ENCODE results near the gene TULP1.

DNA sequence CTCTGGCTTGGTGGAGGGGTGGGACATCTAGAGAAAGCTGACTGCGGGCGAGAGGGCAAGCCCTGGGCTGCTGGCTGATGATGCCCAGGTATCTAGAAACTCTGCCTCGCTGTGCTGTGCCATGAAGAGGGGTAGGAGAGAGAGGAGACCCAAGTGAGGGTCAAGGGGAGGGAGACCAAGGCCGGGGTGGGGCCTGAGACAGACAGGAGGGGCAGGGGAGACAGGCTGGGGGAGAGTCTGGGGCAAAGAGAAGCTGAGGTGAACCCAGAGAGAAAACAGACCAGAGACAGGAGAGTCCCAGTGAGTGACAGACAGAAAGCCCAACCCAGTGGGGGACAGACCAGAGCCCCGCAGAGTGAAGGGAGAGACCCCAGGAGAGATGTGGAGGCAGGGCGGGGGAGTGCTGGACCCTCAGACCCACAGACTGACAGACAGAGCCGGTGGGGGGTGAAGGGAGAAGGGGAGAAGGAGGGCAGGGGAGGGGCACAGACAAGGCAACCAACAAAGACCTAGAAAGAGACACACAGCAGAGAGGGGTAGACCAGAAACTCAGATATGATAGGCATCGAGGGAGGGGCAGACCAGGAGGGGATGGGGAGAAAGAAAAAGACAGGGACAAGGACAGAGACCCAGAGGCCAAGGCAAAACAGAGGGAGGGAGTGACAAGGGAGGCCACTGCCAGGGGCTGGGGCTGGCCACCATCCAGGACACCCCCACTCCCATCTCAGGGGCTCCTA, 21.7 kb downstream of the TULP1 start:
- no peak for TF ChIP-seq SMARCC2 (IDR thresholded peaks at IDR 0.05)
- no peak for TF ChIP-seq POLR2A (IDR thresholded peaks at IDR 0.05; ENCODE audit: insufficient read depth in 1 of 2, low read depth in 2 of 2, low read length in 2 of 2)
- TF ChIP-seq, protein P1, sequence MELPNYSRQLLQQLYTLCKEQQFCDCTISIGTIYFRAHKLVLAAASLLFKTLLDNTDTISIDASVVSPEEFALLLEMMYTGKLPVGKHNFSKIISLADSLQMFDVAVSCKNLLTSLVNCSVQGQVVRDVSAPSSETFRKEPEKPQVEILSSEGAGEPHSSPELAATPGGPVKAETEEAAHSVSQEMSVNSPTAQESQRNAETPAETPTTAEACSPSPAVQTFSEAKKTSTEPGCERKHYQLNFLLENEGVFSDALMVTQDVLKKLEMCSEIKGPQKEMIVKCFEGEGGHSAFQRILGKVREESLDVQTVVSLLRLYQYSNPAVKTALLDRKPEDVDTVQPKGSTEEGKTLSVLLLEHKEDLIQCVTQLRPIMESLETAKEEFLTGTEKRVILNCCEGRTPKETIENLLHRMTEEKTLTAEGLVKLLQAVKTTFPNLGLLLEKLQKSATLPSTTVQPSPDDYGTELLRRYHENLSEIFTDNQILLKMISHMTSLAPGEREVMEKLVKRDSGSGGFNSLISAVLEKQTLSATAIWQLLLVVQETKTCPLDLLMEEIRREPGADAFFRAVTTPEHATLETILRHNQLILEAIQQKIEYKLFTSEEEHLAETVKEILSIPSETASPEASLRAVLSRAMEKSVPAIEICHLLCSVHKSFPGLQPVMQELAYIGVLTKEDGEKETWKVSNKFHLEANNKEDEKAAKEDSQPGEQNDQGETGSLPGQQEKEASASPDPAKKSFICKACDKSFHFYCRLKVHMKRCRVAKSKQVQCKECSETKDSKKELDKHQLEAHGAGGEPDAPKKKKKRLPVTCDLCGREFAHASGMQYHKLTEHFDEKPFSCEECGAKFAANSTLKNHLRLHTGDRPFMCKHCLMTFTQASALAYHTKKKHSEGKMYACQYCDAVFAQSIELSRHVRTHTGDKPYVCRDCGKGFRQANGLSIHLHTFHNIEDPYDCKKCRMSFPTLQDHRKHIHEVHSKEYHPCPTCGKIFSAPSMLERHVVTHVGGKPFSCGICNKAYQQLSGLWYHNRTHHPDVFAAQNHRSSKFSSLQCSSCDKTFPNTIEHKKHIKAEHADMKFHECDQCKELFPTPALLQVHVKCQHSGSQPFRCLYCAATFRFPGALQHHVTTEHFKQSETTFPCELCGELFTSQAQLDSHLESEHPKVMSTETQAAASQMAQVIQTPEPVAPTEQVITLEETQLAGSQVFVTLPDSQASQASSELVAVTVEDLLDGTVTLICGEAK (IDR thresholded peaks at IDR 0.05): no peak
- TF ChIP-seq, protein P1 (CRISPR knock-in tag; IDR thresholded peaks at IDR 0.05): no peak
- TF ChIP-seq, protein P2, sequence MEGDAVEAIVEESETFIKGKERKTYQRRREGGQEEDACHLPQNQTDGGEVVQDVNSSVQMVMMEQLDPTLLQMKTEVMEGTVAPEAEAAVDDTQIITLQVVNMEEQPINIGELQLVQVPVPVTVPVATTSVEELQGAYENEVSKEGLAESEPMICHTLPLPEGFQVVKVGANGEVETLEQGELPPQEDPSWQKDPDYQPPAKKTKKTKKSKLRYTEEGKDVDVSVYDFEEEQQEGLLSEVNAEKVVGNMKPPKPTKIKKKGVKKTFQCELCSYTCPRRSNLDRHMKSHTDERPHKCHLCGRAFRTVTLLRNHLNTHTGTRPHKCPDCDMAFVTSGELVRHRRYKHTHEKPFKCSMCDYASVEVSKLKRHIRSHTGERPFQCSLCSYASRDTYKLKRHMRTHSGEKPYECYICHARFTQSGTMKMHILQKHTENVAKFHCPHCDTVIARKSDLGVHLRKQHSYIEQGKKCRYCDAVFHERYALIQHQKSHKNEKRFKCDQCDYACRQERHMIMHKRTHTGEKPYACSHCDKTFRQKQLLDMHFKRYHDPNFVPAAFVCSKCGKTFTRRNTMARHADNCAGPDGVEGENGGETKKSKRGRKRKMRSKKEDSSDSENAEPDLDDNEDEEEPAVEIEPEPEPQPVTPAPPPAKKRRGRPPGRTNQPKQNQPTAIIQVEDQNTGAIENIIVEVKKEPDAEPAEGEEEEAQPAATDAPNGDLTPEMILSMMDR (CRISPR knock-in tag; IDR thresholded peaks at IDR 0.05): no peak
- no peak for TF ChIP-seq RXRA (CRISPR knock-in tag; IDR thresholded peaks at IDR 0.05)
- no peak for TF ChIP-seq TARDBP (CRISPR knock-in tag; IDR thresholded peaks at IDR 0.05)
- TF ChIP-seq ZSCAN31 (CRISPR knock-in tag; IDR thresholded peaks at IDR 0.05; ENCODE audit: low read depth): no peak
- TF ChIP-seq, protein P3, sequence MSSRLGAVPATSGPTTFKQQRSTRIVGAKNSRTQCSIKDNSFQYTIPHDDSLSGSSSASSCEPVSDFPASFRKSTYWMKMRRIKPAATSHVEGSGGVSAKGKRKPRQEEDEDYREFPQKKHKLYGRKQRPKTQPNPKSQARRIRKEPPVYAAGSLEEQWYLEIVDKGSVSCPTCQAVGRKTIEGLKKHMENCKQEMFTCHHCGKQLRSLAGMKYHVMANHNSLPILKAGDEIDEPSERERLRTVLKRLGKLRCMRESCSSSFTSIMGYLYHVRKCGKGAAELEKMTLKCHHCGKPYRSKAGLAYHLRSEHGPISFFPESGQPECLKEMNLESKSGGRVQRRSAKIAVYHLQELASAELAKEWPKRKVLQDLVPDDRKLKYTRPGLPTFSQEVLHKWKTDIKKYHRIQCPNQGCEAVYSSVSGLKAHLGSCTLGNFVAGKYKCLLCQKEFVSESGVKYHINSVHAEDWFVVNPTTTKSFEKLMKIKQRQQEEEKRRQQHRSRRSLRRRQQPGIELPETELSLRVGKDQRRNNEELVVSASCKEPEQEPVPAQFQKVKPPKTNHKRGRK (CRISPR knock-in tag; IDR thresholded peaks at IDR 0.05): no peak
- TF ChIP-seq CBX1 (IDR thresholded peaks at IDR 0.05; ENCODE audit: low read depth): no peak
